ENCODE results near the gene C14orf180.

GRCh38 chr14:104569435-104569834 is 10.1 kb upstream of the C14orf180 start:
- TF ChIP-seq CTCF (conservative IDR thresholded peaks at IDR 0.05; ENCODE audit: low read depth, low read length), result no peak
- no peak for TF ChIP-seq EZH2 (IDR thresholded peaks at IDR 0.05; ENCODE audit: borderline replicate concordance, low read depth, low read length, poor library complexity, severe bottlenecking)

Measured in A673 (cell line).